Activated CD4-positive, alpha-beta T cell treated with anti-CD3 and anti-CD28 coated beads for 36 hours (primary cell): Measurements from ENCODE around the gene SUSD4. TPM values are rescaled to one million over a fixed set of nuclear protein-coding genes. Genes with fewer than 3 reads are reported as not detected.

Experiments
- ATAC-seq: fragments of 200-7000 bp; cut with Tn5 transposase; one replicate; pipeline ENCODE4 v1.10.0; 2021; ENCODE audit warnings: mild to moderate bottlenecking, moderate library complexity
- CTCF ChIA-PET: fragments of 350-600 bp; sonication (Branson Sonifier 250); formaldehyde crosslinking; loops from one replicate; lab custom pipeline; 2021; ENCODE audit warnings: antibody characterized with exemption; lab: Charles Lee
- POLR2A ChIA-PET: fragments of 350-600 bp; sonication (Branson Sonifier 250); formaldehyde crosslinking; loops from one replicate; lab custom pipeline; 2021; ENCODE audit warnings: antibody characterized with exemption, inconsistent platforms; lab: Charles Lee
- DNase-seq: peaks from one replicate; pipeline ENCODE4 v3.0.0-alpha.2; 2020
- H3K27ac Mint-ChIP-seq: one replicate; pipeline ENCODE4 v1.8.0; 2021; ENCODE audit warnings: mixed read lengths
- H3K27me3 Mint-ChIP-seq: one replicate; pipeline ENCODE4 v1.8.0; 2021; ENCODE audit warnings: mixed read lengths
- H3K36me3 Mint-ChIP-seq: one replicate; pipeline ENCODE4 v1.8.0; 2021; ENCODE audit warnings: low read depth, mixed read lengths
- H3K4me1 Mint-ChIP-seq: one replicate; pipeline ENCODE4 v1.8.0; 2021; ENCODE audit warnings: mixed read lengths
- H3K4me3 Mint-ChIP-seq: one replicate; pipeline ENCODE4 v1.8.0; 2021; ENCODE audit warnings: mild to moderate bottlenecking, moderate library complexity, mixed read lengths
- H3K9me3 Mint-ChIP-seq: one replicate; pipeline ENCODE4 v1.8.0; 2021; ENCODE audit warnings: low read depth, mixed read lengths
- intact Hi-C, 2 experiments: fragments of 100-400 bp; cut with DNase I in 1 of 2; cut with micrococcal nuclease in 1 of 2; formaldehyde crosslinking; loops; one replicate each; pipeline versions ENCODE4 v1.14.2 to v1.15.1; 2022 to 2024; cut with DNase I, micrococcal nuclease
- total RNA-seq, 2 experiments: library from RNA; stranded (reverse); gene quantifications; one replicate each; pipeline ENCODE4 v1.2.3, GENCODE V29; 2021

Gene SUSD4
- total RNA-seq, 2 experiments from 2014 or later, result 1.9 to 2.2 TPM

DNA sequence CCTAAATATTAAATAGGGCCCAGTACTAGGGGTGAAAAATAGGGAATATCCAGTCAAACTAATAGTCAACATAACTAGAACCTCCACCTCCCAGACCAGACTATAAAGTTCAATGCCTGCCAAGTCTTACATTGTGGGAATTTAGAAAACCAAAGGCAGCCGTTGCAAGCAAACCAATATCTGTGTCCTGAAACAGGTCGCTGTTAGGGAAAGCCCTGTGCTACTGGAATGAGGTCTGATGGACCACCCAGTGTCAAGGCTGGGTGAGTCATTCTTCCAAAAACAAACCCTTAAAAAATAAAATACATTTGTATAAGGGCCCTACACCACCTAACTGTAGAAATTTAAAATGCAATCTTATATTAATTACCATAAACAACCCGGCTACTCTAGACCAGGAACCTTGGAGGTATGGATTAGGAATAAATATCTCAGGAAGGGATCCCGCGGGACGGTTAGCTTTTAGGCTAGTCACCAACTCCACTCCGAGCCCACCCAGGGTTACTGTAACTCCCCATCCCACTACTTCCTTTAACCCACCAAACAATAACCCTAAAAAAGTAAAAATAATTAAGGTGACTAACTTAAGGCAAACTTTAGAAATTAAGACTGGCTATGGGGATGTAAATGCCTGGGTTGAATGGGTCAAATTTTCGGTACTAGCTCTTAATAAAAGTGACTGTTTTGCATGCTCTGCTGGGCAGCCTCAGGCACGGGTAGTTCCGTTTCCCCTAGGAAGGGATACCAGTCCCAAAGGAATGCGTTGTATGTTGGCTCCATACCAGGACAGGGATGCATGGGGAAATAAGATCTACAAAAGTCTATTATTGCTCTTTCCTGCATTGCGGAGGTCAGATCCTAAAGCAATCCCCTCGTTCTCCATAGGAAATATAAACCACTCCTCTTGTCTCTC, 155.6 kb downstream of the SUSD4 start:
- no peaks in the 10 kb centered on the region for H3K36me3 Mint-ChIP-seq
- ChIA-PET POLR2A (no interaction called here), CTCF (interaction anchor here (0.5 to 1.8 kb wide), 3 partner anchors 75 to 446 kb away, joined by 3 to 11 read pairs (median 4); no protein-coding TSS in a partner anchor)
- H3K9me3 Mint-ChIP-seq, result no peaks in the 10 kb centered on the region
- no peak for DNase-seq
- no peak overlapping the region for H3K27ac Mint-ChIP-seq
- H3K4me3 Mint-ChIP-seq, result no peak overlapping the region
- H3K4me1 Mint-ChIP-seq, result no peaks in the 10 kb centered on the region
- H3K27me3 Mint-ChIP-seq, result no peaks in the 10 kb centered on the region
- no peak for ATAC-seq
- intact Hi-C loops, result no loop called here

DNA sequence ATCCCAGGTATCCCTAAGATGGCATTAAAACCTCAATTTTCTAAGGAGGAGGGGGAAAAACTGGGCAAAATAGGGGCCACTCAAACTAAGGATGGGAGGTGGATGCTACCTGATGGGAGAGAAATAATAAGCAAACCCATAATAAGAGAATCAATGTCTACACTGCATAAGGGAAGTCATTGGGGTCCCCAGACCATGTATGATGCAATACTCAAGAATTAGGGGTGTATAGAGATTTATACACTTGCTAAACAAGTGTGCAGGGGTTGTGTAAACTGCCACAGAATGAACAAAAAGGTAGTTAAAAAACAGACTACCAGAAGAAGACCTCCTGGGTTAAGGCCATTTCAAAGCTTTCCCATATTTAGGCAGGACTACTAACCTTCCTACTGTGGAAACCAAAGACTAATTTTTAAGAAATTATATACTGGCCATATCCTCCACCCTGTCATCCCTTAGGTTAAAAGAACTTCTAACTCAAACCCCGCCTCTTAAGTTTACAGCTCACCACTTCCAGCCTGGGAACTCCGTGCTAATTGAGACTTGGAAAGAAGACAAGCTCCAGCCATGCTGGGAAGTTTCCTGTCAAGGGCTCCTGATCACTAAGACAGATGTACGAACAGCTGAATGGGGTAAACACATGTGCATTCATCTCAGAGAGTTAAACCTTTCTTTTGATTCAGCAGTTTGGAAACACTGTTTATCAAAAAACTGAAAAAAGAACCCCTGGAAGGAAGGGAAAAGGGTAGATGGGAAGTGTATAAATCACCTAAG, 156.5 kb downstream of the SUSD4 start:
- intact Hi-C loops, result no loop called here
- H3K4me1 Mint-ChIP-seq, result no peaks in the 10 kb centered on the region
- H3K27me3 Mint-ChIP-seq, result no peaks in the 10 kb centered on the region

DNA sequence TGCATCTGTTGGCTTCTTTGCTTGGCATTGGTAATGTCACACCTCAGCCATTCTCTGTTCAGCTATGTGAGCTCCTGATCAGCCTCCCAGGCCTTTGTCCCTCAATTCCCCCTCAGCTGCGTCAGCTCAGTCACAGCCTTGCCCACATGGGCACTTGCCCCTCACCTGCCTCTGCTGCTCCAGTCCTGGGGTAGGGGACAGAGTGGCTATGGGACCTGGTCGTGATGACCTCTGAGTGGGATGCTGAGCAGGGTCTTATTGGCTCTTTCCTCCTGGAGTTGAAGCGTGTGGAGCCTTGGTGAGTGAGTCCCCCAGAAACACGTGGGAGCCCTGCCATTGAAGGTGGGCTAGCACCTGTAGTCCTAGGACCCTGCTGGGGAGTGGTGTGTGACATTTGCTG, 159.6 kb downstream of the SUSD4 start:
- no peaks in the 10 kb centered on the region for H3K36me3 Mint-ChIP-seq
- DNase-seq, result no peak
- H3K4me3 Mint-ChIP-seq, result no peak overlapping the region
- ATAC-seq, result no peak
- H3K27me3 Mint-ChIP-seq, result peaks cover 3% of the 10 kb centered on the region
- CTCF ChIA-PET, result no interaction called here
- H3K4me1 Mint-ChIP-seq, result peaks cover 4% of the 10 kb centered on the region
- H3K27ac Mint-ChIP-seq, result no peak overlapping the region
- no peaks in the 10 kb centered on the region for H3K9me3 Mint-ChIP-seq
- intact Hi-C loops, result no loop called here
- POLR2A ChIA-PET, result no interaction called here

More for the DNA sequence above, 156.5 kb downstream of the SUSD4 start:
- Mint-ChIP-seq H3K9me3 (no peaks in the 10 kb centered on the region), H3K4me3 (no peak overlapping the region), H3K36me3 (no peaks in the 10 kb centered on the region), H3K27ac (no peak overlapping the region)
- CTCF ChIA-PET, result interaction anchor here (0.5 to 1.8 kb wide), 4 partner anchors 12 to 445 kb away, joined by 3 to 11 read pairs (median 4); no protein-coding TSS in a partner anchor
- DNase-seq, result no peak
- no peak for ATAC-seq
- POLR2A ChIA-PET, result no interaction called here

DNA sequence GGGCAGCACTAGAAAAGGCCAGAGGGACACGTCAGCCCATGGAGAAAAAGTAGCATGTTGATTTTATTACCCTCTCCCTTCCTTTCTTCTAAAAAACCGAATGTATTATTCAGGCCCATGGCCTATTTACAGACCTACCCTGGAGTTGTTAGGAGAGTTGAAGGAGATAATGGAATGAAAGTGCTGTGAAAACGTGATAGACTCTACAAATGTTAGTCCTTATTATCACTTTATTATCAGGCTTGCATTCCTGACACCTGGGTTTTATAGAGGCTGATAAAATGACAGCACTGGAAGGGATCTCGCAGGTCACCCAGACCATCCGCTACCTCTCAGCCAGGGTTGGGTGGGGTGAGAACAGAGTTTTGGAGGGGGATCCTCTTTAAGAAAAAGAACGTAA, 160.3 kb downstream of the SUSD4 start:
- intact Hi-C loops, result no loop called here
- Mint-ChIP-seq H3K36me3 (no peaks in the 10 kb centered on the region), H3K4me1 (peaks cover 6% of the 10 kb centered on the region), H3K27ac (no peak overlapping the region), H3K9me3 (no peaks in the 10 kb centered on the region), H3K4me3 (no peak overlapping the region), H3K27me3 (peaks cover 3% of the 10 kb centered on the region)
- ATAC-seq, result no peak
- DNase-seq, result no peak
- ChIA-PET POLR2A (no interaction called here), CTCF (interaction anchor here (0.6 to 1.1 kb wide), 3 partner anchors 11 to 80 kb away, joined by 3 read pairs; no protein-coding TSS in a partner anchor)

DNA sequence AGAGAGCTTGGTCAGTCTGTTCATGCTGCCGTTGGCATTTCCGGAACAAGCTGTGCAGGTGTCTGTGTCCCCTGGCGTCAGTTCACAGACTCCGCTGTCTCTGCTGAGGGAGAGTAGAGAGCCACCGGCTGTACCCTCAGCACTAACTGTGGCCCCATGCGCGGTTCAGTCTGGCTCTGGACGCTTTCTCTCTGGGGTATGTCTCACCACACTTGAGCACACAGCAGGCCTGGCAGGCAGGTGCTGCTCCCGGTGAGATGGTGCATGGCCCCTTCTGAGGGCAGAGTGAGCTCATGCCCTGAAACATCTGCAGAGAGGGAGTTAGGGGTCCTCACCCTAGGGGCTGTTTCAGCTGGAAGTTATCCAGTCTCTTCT, 161.0 kb downstream of the SUSD4 start:
- peaks cover 10% of the 10 kb centered on the region for H3K4me1 Mint-ChIP-seq
- no peak for ATAC-seq
- H3K27me3 Mint-ChIP-seq, result peaks cover 3% of the 10 kb centered on the region
- POLR2A ChIA-PET, result no interaction called here
- intact Hi-C loops, result no loop called here
- no peaks in the 10 kb centered on the region for H3K9me3 Mint-ChIP-seq
- no peak for DNase-seq
- H3K27ac Mint-ChIP-seq, result no peak overlapping the region
- H3K36me3 Mint-ChIP-seq, result no peaks in the 10 kb centered on the region
- CTCF ChIA-PET, result interaction anchor here (0.7 to 1.1 kb wide), 2 partner anchors 10 to 79 kb away, joined by 3 read pairs; no protein-coding TSS in a partner anchor
- H3K4me3 Mint-ChIP-seq, result no peak overlapping the region

DNA sequence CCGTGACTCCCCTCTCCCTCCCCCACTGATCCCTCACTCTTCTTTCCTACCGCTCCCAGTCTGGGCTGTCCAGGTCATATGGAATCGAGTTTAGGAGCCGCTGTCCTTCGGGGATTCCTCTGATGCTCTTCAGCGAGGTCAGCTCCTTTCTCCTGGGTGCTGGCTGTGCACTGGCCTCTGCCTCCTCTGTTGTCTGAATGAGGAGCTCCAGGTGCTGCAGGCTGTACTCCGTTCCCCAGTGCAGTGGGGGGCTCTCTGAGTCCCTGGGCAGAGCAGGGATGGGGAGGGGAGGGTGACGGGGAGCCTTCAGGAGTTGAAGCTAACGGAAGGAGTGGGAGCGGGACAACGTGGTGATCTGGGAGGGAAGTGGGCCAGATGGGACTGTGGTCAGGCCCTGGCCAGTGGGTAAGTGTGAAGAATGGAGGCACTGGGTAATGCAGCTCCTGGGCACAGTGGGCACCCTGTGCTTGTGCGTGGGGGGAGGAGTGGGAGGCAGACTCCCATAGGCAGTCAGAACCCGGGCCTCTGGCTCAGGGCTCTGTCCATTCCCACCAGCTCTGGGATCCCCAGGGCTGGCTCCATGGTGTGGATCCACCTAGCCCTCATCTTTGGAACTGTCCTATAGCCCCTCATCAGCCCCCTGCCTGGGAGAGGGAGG, 161.5 kb downstream of the SUSD4 start:
- Mint-ChIP-seq H3K27me3 (peaks cover 3% of the 10 kb centered on the region), H3K4me1 (peaks cover 10% of the 10 kb centered on the region), H3K4me3 (no peak overlapping the region), H3K36me3 (no peaks in the 10 kb centered on the region), H3K27ac (no peak overlapping the region), H3K9me3 (no peaks in the 10 kb centered on the region)
- ChIA-PET POLR2A (no interaction called here), CTCF (interaction anchor here (1.1 kb wide), 1 partner anchor 78 kb away, joined by 3 read pairs; no protein-coding TSS in a partner anchor)
- ATAC-seq (no peak), DNase-seq (no peak)
- intact Hi-C loops, result no loop called here

DNA sequence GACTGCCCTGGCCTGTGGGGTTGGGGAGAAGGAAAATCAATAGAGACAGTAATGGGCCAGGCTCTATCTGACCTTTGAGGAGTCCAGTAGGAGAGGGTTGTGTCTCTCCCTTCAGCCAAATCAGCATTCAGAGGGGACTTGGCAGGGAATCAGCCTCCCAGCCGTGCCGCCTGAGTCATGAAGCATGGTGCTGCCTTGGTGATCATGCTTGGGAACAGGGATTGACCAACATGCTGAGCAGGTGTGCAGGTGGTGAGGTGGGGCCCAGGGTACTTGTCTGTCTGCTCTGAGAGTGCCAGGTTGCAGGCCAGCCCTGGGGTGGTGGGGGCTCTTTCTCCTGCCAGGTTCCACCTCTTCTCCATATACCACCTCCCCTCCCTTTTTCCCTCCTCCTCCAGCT, 162.0 kb downstream of the SUSD4 start:
- Mint-ChIP-seq H3K36me3 (no peaks in the 10 kb centered on the region), H3K4me3 (no peak overlapping the region), H3K4me1 (peaks cover 13% of the 10 kb centered on the region), H3K27ac (no peak overlapping the region), H3K9me3 (no peaks in the 10 kb centered on the region), H3K27me3 (peaks cover 3% of the 10 kb centered on the region)
- POLR2A ChIA-PET, result no interaction called here
- DNase-seq, result no peak
- intact Hi-C loops, result no loop called here
- CTCF ChIA-PET, result no interaction called here
- no peak for ATAC-seq

DNA sequence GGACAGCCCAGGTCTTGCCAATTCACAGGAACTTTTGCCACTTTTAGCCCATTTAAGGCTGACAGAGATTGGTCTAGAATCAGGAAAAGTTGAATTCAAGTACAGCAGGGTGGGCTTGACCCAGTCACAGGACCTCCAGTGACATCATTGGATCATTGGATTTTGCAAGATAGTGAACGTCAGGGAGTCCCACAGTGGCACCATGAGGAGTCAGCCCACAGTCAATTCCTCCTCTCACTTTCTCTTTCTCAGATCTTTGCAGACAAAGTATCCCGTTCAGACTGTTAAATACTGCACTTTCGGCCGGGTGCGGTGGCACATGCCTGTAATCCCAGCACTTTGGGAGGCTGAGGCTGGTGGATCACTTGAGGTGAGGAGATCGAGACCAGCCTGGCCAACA, 163.1 kb downstream of the SUSD4 start:
- Mint-ChIP-seq H3K27ac (no peak overlapping the region), H3K36me3 (no peaks in the 10 kb centered on the region), H3K4me1 (peaks cover 18% of the 10 kb centered on the region), H3K4me3 (no peak overlapping the region), H3K9me3 (no peaks in the 10 kb centered on the region), H3K27me3 (peaks cover 3% of the 10 kb centered on the region)
- intact Hi-C loops, result no loop called here
- POLR2A ChIA-PET, result no interaction called here
- CTCF ChIA-PET, result interaction anchor here (0.6 kb wide), 1 partner anchor 287 kb away, joined by 3 read pairs; no protein-coding TSS in a partner anchor
- DNase-seq (no peak), ATAC-seq (no peak)

DNA sequence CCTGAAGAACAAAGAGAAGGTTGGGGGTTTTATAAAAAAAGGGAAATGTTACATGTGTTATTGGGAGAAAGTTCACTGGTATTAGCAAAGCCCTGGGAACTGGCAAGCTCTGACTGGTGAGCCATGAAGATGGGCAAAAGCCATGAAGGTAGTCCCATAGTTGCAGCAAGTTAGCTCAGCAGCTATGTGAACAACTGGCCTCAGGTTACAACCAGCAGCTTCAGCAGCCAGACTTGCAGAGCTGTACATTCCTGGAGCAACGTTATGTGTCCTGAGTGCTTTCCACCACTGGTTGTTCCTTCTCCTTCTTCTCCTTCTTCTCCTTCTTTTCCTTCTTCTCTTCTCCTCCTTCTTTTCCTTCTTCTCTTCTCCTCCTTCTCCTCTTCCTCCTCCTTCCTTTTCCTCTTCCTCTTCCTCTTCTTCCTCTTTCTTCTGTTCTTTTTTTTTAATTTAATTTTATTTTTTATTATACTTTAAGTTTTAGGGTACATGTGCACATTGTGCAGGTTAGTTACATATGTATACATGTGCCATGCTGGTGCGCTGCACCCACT, 164.8 kb downstream of the SUSD4 start:
- DNase-seq (no peak), ATAC-seq (no peak)
- intact Hi-C loops, result no loop called here
- ChIA-PET POLR2A (no interaction called here), CTCF (no interaction called here)
- peaks cover 18% of the 10 kb centered on the region for H3K4me1 Mint-ChIP-seq
- no peak overlapping the region for H3K27ac Mint-ChIP-seq
- H3K4me3 Mint-ChIP-seq, result no peak overlapping the region
- no peaks in the 10 kb centered on the region for H3K9me3 Mint-ChIP-seq
- H3K27me3 Mint-ChIP-seq, result peaks cover 3% of the 10 kb centered on the region
- no peaks in the 10 kb centered on the region for H3K36me3 Mint-ChIP-seq

DNA sequence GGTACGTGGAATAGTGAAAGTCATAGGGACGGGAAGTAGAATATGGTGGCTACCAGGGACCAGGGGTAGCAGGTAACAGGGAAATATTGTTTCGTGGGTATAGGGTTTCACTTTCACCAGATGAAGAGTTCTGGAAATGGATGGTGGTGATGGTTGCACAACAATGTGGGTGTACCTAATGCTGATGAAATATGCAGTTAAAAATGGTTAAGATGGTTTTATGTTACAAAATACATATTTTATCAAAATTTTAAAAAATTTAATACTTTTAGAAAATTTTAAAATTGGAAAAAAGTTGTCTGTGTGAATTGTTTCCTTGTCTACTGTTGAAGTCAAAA, 165.4 kb downstream of the SUSD4 start:
- Mint-ChIP-seq H3K4me1 (peaks cover 18% of the 10 kb centered on the region), H3K27ac (no peak overlapping the region), H3K9me3 (no peaks in the 10 kb centered on the region), H3K27me3 (peaks cover 3% of the 10 kb centered on the region), H3K4me3 (no peak overlapping the region), H3K36me3 (no peaks in the 10 kb centered on the region)
- ATAC-seq, result no peak
- intact Hi-C loops, result no loop called here
- CTCF ChIA-PET, result no interaction called here
- POLR2A ChIA-PET, result no interaction called here
- no peak for DNase-seq
